Effector memory CD4-positive, alpha-beta T cell (primary cell): Measurements from ENCODE around the gene TBC1D17.

Experiments used
- DNase-seq, 3 donors: peaks; one replicate each; pipeline ENCODE4 v3.0.0-alpha.2; 2020
- H3K27ac ChIP-seq: 2 replicates; pipeline ENCODE4 v1.7.0; 2013; ENCODE audit warnings: mild to moderate bottlenecking, low read length, moderate library complexity; ENCODE audit not compliant: insufficient read depth, poor library complexity, severe bottlenecking
- H3K27me3 ChIP-seq: replicated peaks from 2 replicates; pipeline ENCODE4 v1.7.0; 2013; ENCODE audit warnings: mild to moderate bottlenecking, low read length; ENCODE audit not compliant: insufficient read depth, control insufficient read depth, poor library complexity, severe bottlenecking
- H3K36me3 ChIP-seq: 2 replicates; pipeline ENCODE4 v1.7.0; 2013; ENCODE audit warnings: mild to moderate bottlenecking, low read length, moderate library complexity; ENCODE audit not compliant: control insufficient read depth, insufficient read depth
- H3K4me1 ChIP-seq: 2 replicates; pipeline ENCODE4 v1.7.0; 2013; ENCODE audit warnings: low read length, mild to moderate bottlenecking; ENCODE audit not compliant: control insufficient read depth, insufficient read depth, poor library complexity, severe bottlenecking
- H3K4me3 ChIP-seq: 2 replicates; pipeline ENCODE4 v1.7.0; 2013; ENCODE audit warnings: low read length, low read depth, mild to moderate bottlenecking; ENCODE audit not compliant: insufficient read depth, poor library complexity, severe bottlenecking
- H3K9me3 ChIP-seq: 2 replicates; pipeline ENCODE4 v1.7.0; 2013; ENCODE audit warnings: mild to moderate bottlenecking, low read length, moderate library complexity; ENCODE audit not compliant: control insufficient read depth

The TBC1D17 gene

DNA sequence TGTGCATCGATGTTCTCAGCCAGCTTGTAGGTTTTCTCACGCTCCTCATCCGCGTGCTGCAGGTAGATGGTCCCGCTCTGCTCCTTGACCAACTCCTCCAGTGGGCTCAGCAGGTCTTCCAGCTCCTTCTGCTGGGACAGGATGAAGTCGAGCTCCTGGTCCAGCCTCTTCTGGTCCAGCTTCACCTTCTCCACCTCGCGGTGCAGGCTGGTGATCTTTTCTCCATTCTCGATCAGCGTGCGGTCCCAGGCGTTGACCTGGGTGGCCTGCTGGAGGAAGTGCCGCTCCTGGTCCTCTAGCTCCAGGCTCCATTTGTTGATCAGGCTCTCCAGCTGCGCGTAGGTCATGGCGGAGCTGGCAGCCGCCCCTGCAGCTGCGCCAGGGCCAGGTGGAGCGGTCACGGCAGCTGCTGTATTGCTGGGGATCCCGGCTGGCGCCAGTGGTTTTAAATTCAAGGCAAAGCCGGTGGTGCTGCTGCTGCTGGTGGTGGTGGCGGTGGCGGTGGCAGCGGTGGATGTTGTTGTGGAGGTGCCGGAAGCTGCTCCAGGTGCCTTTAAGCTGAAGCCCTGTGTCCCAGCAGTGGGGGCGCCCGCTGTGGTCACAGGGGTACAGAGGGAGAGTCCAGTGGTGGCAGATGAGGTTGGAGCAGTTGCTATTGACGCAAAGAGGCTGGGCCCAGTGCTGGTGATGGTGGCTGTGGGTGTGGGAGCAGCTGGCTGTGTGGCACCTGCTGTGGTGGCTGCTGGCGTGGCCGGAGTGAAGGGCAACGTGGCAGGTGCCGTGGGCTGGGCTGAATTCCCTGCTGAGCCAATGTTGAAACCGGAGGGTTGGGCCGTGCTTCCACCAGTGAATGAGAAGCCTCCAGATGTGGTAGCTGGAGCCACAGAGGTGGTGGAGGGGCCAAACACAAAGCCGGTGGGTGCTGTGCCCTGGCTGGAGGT lies 31.2 kb downstream of the TBC1D17 start:
- DNase-seq, result no peak
- Histone ChIP-seq H3K27ac (no peak overlapping the region), H3K4me1 (peaks cover 11% of the 10 kb centered on the region), H3K4me3 (no peak overlapping the region), H3K36me3 (peaks cover 41% of the 10 kb centered on the region), H3K27me3 (no peaks in the 10 kb centered on the region), H3K9me3 (no peaks in the 10 kb centered on the region)

DNA sequence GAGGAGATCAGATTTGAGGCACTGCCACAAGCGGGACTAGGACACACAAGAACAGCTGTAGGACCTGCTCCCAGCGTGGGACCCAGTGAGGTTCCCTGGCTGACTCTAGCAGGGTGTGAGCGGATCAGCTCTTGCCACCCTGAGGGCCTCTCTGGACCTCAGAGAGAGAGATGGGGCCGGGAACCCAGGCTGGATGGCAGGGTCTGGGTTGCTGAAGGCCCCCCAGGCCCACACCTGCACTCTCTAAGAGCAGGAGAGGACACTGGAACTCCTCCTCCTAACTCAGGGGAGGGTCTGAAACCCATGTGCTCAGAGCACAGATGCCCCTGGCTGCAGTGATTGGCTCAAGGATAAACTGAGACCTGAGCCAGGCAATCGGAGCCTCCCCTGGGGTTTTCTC lies 32.7 kb downstream of the TBC1D17 start:
- Histone ChIP-seq H3K4me1 (peaks cover 11% of the 10 kb centered on the region), H3K27me3 (no peaks in the 10 kb centered on the region), H3K36me3 (peaks cover 48% of the 10 kb centered on the region)

DNA sequence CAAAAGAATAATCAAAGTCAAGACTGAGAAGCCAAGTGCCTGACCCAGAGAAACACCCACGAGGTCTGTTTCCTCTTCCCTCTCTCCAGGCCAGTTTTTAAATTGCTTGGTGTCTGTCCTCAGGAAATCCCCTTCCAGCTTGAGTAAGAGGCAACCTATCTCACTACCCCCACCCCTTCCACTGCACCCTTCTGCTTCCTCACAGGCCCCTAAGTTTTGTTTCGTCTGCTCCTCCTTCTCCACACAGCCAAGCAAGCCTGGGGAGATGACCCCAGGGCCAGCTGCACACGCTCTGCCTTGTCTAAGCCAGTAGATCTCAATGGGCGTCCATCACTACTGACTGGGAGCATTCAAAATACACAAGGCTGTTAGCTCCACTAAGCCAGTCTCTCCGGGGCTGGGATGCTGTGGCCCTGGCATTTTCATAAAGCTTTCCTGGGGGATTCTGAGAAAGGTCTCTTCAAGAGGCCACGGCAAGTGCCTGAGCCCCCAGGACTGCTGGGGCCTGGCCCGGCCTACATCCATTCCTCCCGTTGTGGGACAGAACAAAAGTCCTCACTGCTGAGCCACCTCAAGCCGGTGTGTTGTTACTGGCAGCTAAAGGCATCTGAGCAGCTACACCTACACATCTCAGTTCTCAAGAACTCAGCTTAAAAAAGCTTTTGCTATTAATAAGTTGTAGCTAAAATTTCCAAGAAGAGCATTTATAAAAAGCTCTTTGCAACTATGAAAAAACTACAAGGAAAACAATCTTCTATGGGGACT lies 34.1 kb downstream of the TBC1D17 start:
- Histone ChIP-seq H3K9me3 (no peaks in the 10 kb centered on the region), H3K27ac (peak overlapping the region; percentile 61), H3K4me3 (no peak overlapping the region), H3K4me1 (peaks cover 11% of the 10 kb centered on the region), H3K27me3 (no peaks in the 10 kb centered on the region), H3K36me3 (peaks cover 49% of the 10 kb centered on the region)
- DNase-seq, result no peak

More for the DNA sequence above, 32.7 kb downstream of the TBC1D17 start:
- Histone ChIP-seq H3K27ac (no peak overlapping the region), H3K9me3 (no peaks in the 10 kb centered on the region), H3K4me3 (no peak overlapping the region)
- no peak for DNase-seq

DNA sequence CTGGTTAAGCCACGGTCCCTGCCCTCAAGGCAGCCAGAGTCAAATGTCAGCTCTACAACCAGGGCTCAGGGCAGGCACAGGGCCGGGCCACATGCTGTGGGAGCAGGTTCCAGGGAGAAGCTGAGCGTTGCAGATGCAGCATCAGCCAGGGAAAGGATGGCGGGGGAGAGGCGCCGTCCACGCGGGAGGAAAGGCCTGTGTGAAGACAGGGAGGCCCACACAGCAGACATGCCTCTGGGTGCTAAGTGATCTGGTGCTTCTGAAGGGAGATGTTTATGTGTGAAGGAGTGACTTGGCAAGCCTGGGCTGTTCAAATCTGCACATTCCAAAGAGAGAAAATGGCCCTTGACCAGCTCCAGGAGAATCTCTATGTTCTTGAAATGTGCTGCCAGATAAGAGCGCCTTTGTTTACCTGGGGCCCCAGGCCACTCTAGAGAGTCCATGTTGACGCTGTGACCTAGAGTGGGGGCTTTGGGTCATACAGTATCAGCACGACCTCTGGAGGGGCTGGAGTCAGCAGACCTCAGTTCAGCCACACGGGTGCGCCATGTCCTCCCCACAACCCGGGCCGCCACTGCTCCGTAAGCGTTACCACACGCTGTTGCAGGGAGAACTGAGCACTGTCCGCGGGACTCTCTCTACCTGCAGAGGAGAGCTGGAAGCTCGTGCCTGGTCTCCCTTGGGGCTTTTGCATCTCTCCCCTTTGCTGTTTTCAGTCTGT lies 35.6 kb downstream of the TBC1D17 start:
- peaks cover 11% of the 10 kb centered on the region for H3K4me1 ChIP-seq
- H3K36me3 ChIP-seq, result peaks cover 49% of the 10 kb centered on the region
- no peaks in the 10 kb centered on the region for H3K27me3 ChIP-seq
- DNase-seq, result no peak
- H3K27ac ChIP-seq, result no peak overlapping the region
- H3K4me3 ChIP-seq, result no peak overlapping the region
- H3K9me3 ChIP-seq, result no peaks in the 10 kb centered on the region

DNA sequence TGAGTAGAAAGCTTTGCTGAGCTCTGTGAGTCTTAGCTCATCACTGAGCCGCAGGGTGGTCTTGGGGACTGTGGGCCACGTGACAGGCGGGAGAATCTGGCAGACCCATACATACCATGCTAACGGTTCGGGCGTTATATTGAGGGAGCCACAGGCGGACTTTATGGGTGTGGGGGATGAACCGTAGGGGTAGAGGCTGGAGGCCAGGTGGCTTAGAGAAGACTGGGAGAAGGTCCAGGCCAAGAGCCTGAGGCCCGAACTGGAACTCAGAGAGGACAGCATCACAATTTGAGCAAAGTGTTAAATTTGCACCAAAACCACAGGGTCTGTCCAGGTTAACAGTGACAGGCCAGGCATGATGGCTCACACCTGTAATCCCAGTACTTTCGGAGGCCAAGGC lies 36.2 kb downstream of the TBC1D17 start:
- no peaks in the 10 kb centered on the region for H3K27me3 ChIP-seq
- peaks cover 48% of the 10 kb centered on the region for H3K36me3 ChIP-seq
- no peaks in the 10 kb centered on the region for H3K9me3 ChIP-seq
- H3K4me3 ChIP-seq, result no peak overlapping the region
- DNase-seq, result no peak
- peaks cover 11% of the 10 kb centered on the region for H3K4me1 ChIP-seq
- no peak overlapping the region for H3K27ac ChIP-seq

DNA sequence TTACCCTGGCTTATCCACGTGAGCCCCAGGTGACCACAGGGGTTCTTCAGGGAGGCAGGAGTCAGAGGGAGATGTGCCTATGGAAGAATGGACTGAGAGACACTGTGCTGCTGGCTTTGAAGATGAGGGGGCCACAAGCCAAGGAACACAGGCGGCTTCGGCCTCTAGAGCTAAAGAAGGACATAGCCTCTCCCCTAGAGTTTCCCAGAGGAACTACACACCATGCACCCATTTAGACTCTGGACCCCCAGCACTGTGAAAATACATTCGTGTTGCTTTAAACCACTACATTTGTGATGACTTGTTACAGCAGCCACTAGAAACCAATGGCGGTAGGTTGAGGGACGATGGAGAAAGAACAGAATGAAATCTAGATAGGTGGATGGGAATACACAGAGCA lies 37.8 kb downstream of the TBC1D17 start:
- H3K4me1 ChIP-seq, result peaks cover 11% of the 10 kb centered on the region
- no peak overlapping the region for H3K27ac ChIP-seq
- no peak for DNase-seq
- H3K36me3 ChIP-seq, result peaks cover 40% of the 10 kb centered on the region
- H3K4me3 ChIP-seq, result no peak overlapping the region
- H3K27me3 ChIP-seq, result no peaks in the 10 kb centered on the region
- H3K9me3 ChIP-seq, result no peaks in the 10 kb centered on the region

DNA sequence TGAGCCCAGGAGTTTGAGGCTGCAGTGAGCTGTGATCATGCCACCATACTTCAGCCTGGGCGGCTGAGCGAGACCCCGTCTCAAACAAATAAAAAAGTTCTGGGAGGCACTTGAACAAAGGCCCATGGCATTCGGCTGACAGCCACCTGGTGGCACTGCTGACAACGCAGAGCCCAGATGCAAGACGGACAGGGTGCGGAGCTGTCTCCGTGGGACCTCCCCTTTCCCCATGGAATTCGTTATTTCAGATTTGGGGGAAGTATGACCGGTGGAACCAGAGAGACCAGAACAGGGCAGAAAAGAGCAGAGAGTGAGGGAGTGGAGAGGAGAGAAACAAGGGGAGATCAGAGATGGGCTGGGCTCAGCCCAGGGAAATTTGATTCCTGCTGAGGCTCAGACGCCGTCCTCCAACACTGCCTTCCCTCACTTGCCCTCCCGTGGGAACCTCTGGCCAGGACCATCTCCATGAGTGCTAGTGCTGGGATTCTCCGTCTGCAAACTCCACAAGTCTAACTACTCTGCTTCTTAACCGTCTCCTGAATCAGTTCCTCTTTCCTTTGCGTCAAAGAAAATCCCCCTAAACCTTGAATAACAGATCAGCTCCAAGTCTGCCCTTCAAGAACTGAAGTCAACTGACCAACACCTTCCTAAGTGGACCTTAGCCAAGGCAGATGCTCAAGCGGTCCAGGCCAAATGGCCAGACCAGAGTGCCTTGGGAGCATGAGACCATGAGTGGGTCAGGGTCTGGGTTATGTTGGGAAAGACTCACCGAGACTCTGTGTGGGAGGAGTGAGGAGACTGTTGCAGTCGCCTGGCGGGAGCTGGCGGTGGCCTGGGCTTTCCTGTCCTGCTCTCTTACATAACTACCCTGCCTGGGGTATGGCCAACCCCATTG lies 39.6 kb downstream of the TBC1D17 start:
- no peak for DNase-seq
- no peak overlapping the region for H3K4me3 ChIP-seq
- H3K4me1 ChIP-seq, result peaks cover 3% of the 10 kb centered on the region
- no peak overlapping the region for H3K27ac ChIP-seq
- peaks cover 45% of the 10 kb centered on the region for H3K36me3 ChIP-seq
- no peaks in the 10 kb centered on the region for H3K27me3 ChIP-seq
- no peaks in the 10 kb centered on the region for H3K9me3 ChIP-seq

DNA sequence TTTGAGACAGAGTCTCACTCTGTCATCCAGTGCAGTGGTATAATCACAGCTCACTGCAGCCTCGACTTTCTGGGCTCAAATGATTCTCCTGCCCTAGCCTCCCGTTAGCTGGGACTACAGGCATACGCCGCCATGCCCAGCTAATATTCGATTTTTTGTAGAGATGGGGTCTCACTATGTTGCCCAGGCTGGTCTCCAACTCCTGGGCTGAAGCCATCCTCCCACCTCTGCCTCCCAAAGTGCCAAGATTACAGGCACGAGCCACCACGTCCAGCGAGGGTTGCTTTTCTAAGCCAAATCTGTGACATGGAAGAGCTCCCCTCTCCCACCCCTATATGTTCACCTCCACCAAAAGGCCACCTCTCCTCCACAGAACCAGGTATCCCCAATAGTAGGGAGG lies 40.6 kb downstream of the TBC1D17 start:
- Histone ChIP-seq H3K36me3 (peaks cover 45% of the 10 kb centered on the region), H3K27me3 (no peaks in the 10 kb centered on the region), H3K27ac (no peak overlapping the region), H3K9me3 (no peaks in the 10 kb centered on the region), H3K4me1 (peaks cover 4% of the 10 kb centered on the region), H3K4me3 (no peak overlapping the region)
- DNase-seq, result no peak

DNA sequence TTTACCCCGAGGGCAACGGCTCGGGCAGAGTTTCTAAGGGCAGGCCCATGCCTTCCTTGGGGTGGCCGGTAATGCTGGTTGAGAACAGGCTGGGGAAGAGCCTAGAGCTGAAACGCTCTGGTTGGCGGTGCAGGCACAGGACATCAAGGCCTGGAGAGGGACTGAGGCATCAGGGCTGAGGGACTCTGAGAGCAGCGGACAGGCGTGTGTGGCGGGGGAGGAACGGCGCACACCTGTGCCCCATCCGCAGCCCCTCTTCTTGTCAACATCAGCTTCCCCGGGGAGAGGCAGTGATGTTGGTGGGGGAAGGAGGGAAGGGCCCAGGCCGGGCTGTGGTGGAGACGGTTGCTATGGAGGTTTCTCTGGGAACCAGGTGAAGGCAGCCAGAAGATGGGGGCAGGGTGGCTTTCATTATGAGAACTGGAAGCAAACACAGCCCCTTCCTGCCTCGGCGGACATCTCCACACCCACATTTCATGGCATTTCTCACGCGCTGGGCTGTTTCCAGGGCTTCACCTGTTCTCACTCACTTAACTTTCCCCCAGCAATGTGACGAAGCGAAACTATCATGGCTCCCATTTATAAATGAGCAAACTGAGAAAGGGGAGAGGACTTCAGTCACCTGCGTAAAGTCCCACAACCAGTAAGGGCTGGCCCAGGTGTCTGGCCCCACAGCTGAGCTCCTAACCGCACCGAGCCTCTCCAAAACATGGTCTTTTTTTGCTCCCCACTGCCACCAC lies 43.3 kb downstream of the TBC1D17 start:
- Histone ChIP-seq H3K9me3 (no peaks in the 10 kb centered on the region), H3K36me3 (peaks cover 50% of the 10 kb centered on the region)

More for the DNA sequence above, 43.3 kb downstream of the TBC1D17 start:
- no peak overlapping the region for H3K4me3 ChIP-seq
- H3K27me3 ChIP-seq, result no peaks in the 10 kb centered on the region
- H3K27ac ChIP-seq, result no peak overlapping the region
- DNase-seq, result no peak
- H3K4me1 ChIP-seq, result peaks cover 7% of the 10 kb centered on the region
